Stomach smooth muscle (tissue), 2 donors: ENCODE data around the gene FOSL2.

ENCODE experiments used
- H3K27ac ChIP-seq: one replicate; pipeline ENCODE4 v1.7.0; 2013; ENCODE audit warnings: mild to moderate bottlenecking, low read length, inconsistent platforms
- H3K27me3 ChIP-seq, 2 donors: one replicate each; pipeline ENCODE4 v1.7.0; 2013; ENCODE audit warnings: low read length in 2 of 2; ENCODE audit not compliant: insufficient read depth in 2 of 2, control insufficient read depth in 1 of 2
- H3K36me3 ChIP-seq, 2 donors: one replicate each; pipeline ENCODE4 v1.7.0; 2013; ENCODE audit warnings: low read length in 2 of 2; ENCODE audit not compliant: control insufficient read depth in 2 of 2, insufficient read depth in 2 of 2
- H3K4me1 ChIP-seq: one replicate; pipeline ENCODE4 v1.7.0; 2013; ENCODE audit warnings: low read length; ENCODE audit not compliant: control insufficient read depth, insufficient read depth
- H3K4me3 ChIP-seq, 2 donors: one replicate each; pipeline ENCODE4 v1.7.0; 2013; ENCODE audit warnings: low read length in 2 of 2
- H3K9ac ChIP-seq, 2 donors: one replicate each; pipeline ENCODE4 v1.7.0; 2013; ENCODE audit warnings: low read length in 2 of 2, mild to moderate bottlenecking in 1 of 2
- H3K9me3 ChIP-seq, 2 donors: one replicate each; pipeline ENCODE4 v1.7.0; 2013; ENCODE audit warnings: low read length in 2 of 2; ENCODE audit not compliant: control insufficient read depth in 2 of 2
- donor health status: healthy.
- donor health status: Pancreatic carcinoma.

FOSL2 gene

GRCh38 chr2:28435241-28435640 lies 42.6 kb downstream of the FOSL2 start:
- no peaks in the 10 kb centered on the region for H3K27me3 ChIP-seq
- no peak overlapping the region for H3K9ac ChIP-seq
- no peak overlapping the region for H3K27ac ChIP-seq
- peaks cover 3 to 5% of the 10 kb centered on the region in 2 donors for H3K9me3 ChIP-seq
- no peaks in the 10 kb centered on the region for H3K36me3 ChIP-seq
- no peak overlapping the region for H3K4me3 ChIP-seq
- no peaks in the 10 kb centered on the region for H3K4me1 ChIP-seq

- H3K4me1 ChIP-seq: no peaks in the 10 kb centered on the region
- no peaks in the 10 kb centered on the region for H3K27me3 ChIP-seq
- no peak overlapping the region for H3K27ac ChIP-seq
- no peaks in the 10 kb centered on the region for H3K36me3 ChIP-seq
- no peak overlapping the region for H3K9ac ChIP-seq
- no peak overlapping the region for H3K4me3 ChIP-seq
- H3K9me3 ChIP-seq: peaks cover 3 to 5% of the 10 kb centered on the region in 2 donors
Measured at GRCh38 chr2:28435814-28436351, 43.2 kb downstream of the FOSL2 start.

GRCh38 chr2:28436525-28437051 lies 43.9 kb downstream of the FOSL2 start:
- Histone ChIP-seq H3K4me3 (no peak overlapping the region), H3K9ac (no peak overlapping the region), H3K27ac (no peak overlapping the region), H3K4me1 (no peaks in the 10 kb centered on the region), H3K36me3 (no peaks in the 10 kb centered on the region), H3K9me3 (peaks cover 3 to 5% of the 10 kb centered on the region in 2 donors), H3K27me3 (no peaks in the 10 kb centered on the region)

GRCh38 chr2:28437149-28437835 lies 44.6 kb downstream of the FOSL2 start:
- H3K4me3 ChIP-seq: no peak overlapping the region
- H3K4me1 ChIP-seq: no peaks in the 10 kb centered on the region
- no peak overlapping the region for H3K27ac ChIP-seq
- H3K9ac ChIP-seq: no peak overlapping the region
- no peaks in the 10 kb centered on the region for H3K36me3 ChIP-seq
- no peaks in the 10 kb centered on the region for H3K27me3 ChIP-seq
- H3K9me3 ChIP-seq: peaks cover 3 to 5% of the 10 kb centered on the region in 2 donors

- Histone ChIP-seq H3K27ac (no peak overlapping the region), H3K4me3 (no peak overlapping the region), H3K4me1 (no peaks in the 10 kb centered on the region), H3K9ac (no peak overlapping the region), H3K27me3 (no peaks in the 10 kb centered on the region), H3K36me3 (no peaks in the 10 kb centered on the region), H3K9me3 (peaks cover 3 to 5% of the 10 kb centered on the region in 2 donors)
Measured at GRCh38 chr2:28437918-28438317, 45.3 kb downstream of the FOSL2 start.

GRCh38 chr2:28438532-28439063 lies 45.9 kb downstream of the FOSL2 start:
- Histone ChIP-seq H3K4me1 (no peaks in the 10 kb centered on the region), H3K9me3 (peaks cover under 1 to 2% of the 10 kb centered on the region in 2 donors), H3K27ac (no peak overlapping the region)

GRCh38 chr2:28439127-28439526 lies 46.5 kb downstream of the FOSL2 start:
- H3K9me3 ChIP-seq: no peaks in the 10 kb centered on the region
- H3K27ac ChIP-seq: no peak overlapping the region
- H3K4me3 ChIP-seq: no peak overlapping the region
- no peaks in the 10 kb centered on the region for H3K27me3 ChIP-seq
- H3K4me1 ChIP-seq: no peaks in the 10 kb centered on the region
- H3K9ac ChIP-seq: no peak overlapping the region
- H3K36me3 ChIP-seq: no peaks in the 10 kb centered on the region

More at GRCh38 chr2:28438532-28439063, 45.9 kb downstream of the FOSL2 start:
- Histone ChIP-seq H3K27me3 (no peaks in the 10 kb centered on the region), H3K9ac (no peak overlapping the region), H3K36me3 (no peaks in the 10 kb centered on the region), H3K4me3 (no peak overlapping the region)

- H3K27me3 ChIP-seq: no peaks in the 10 kb centered on the region
- no peaks in the 10 kb centered on the region for H3K36me3 ChIP-seq
- no peak overlapping the region for H3K4me3 ChIP-seq
- H3K4me1 ChIP-seq: no peaks in the 10 kb centered on the region
- H3K27ac ChIP-seq: no peak overlapping the region
- H3K9ac ChIP-seq: no peak overlapping the region
- H3K9me3 ChIP-seq: no peaks in the 10 kb centered on the region
Measured at GRCh38 chr2:28439763-28440162, 47.1 kb downstream of the FOSL2 start.

- no peak overlapping the region for H3K4me3 ChIP-seq
Measured at GRCh38 chr2:28442328-28442727, 49.7 kb downstream of the FOSL2 start.

GRCh38 chr2:28444956-28445355 lies 52.3 kb downstream of the FOSL2 start:
- H3K27ac ChIP-seq: no peak overlapping the region
- H3K4me1 ChIP-seq: no peaks in the 10 kb centered on the region
- H3K4me3 ChIP-seq: no peak overlapping the region
- peaks cover 0 to 2% of the 10 kb centered on the region in 2 donors for H3K27me3 ChIP-seq
- H3K36me3 ChIP-seq: no peaks in the 10 kb centered on the region
- no peak overlapping the region for H3K9ac ChIP-seq
- H3K9me3 ChIP-seq: no peaks in the 10 kb centered on the region

More at GRCh38 chr2:28442328-28442727, 49.7 kb downstream of the FOSL2 start:
- no peaks in the 10 kb centered on the region for H3K4me1 ChIP-seq
- H3K36me3 ChIP-seq: no peaks in the 10 kb centered on the region
- no peak overlapping the region for H3K9ac ChIP-seq
- H3K27me3 ChIP-seq: peaks cover 0 to 2% of the 10 kb centered on the region in 2 donors
- H3K9me3 ChIP-seq: no peaks in the 10 kb centered on the region
- no peak overlapping the region for H3K27ac ChIP-seq
